Ishikawa (cell line): ENCODE measurements around the gene LRRN3.

Experiments
- EGR1 ChIP-seq: IDR thresholded peaks from 2 replicates; pipeline ENCODE4 v1.6.1; 2012
- EP300 ChIP-seq: IDR thresholded peaks from 2 replicates; pipeline ENCODE4 v1.6.1; 2012; ENCODE audit warnings: borderline replicate concordance
- REST ChIP-seq: IDR thresholded peaks from 2 replicates; pipeline ENCODE4 v1.6.1; 2012; ENCODE audit warnings: low read depth, mild to moderate bottlenecking
- TCF12 ChIP-seq: IDR thresholded peaks from 2 replicates; pipeline ENCODE4 v1.6.1; 2012; ENCODE audit warnings: low read depth
- YY1 ChIP-seq: IDR thresholded peaks from 2 replicates; pipeline ENCODE4 v1.6.1; 2012; ENCODE audit warnings: low read depth

GRCh38 chr7:111159426-111159825, 68.5 kb downstream of the LRRN3 start:
- TF ChIP-seq REST (no peak), TCF12 (no peak), YY1 (no peak), EP300 (no peak), EGR1 (no peak)
